NCI-H345 treated with DMSO at 0.1 percent for 48 hours (cell line): Measurements from ENCODE around the gene KIF9.
"Not testable (repeated sequence)": the region's sequence is repeated elsewhere in the genome, so short reads cannot be mapped to it uniquely, and the experiment has no call there.

Source experiments
- DNase-seq: peaks from one replicate; lab custom pipeline; 2025; ENCODE audit not compliant: unreplicated experiment; lab: John Stamatoyannopoulos, UW

KIF9 gene

GRCh38 chr3:47193871-47194859 is 88.4 kb downstream of the KIF9 start:
- DNase-seq: no peak

DNA sequence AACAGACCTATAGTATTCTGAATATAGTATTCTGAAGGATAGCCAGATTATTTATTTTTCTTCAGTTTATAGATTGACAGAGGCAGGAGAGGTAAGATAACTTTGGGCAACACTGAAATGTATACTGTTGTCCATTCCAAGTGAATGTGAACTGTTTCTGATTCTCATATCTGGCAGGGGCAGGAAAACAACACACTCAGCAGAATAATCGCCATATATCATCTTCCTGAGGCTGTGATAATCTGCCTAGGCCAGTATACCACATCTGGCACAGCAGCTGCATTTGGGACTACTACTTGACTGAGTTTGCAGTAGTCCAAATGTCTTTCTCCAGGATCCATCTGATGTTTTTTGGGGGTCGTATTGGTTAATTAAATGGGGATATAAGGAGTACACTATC is 96.3 kb downstream of the KIF9 start:
- no peak for DNase-seq

DNA sequence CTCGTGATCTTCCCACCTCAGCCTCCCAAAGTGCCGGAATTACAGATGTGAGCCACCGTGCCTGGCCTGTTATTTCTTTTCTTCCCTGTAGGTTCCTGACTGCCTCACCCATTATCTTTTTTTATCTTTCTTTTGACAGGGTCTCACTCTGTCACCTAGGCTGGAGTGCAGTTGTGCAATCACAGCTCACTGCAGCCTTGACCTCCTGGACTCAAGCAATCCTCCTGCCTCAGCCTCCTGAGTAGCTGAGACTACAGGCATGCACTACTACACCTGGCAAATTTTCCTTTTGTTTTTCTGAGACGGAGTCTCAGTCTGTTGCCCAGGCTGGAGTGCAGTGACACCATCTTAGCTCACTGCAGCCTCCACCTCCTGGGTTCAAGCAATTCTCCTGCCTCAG is 100.9 kb downstream of the KIF9 start:
- not testable (repeated sequence) for DNase-seq

DNA sequence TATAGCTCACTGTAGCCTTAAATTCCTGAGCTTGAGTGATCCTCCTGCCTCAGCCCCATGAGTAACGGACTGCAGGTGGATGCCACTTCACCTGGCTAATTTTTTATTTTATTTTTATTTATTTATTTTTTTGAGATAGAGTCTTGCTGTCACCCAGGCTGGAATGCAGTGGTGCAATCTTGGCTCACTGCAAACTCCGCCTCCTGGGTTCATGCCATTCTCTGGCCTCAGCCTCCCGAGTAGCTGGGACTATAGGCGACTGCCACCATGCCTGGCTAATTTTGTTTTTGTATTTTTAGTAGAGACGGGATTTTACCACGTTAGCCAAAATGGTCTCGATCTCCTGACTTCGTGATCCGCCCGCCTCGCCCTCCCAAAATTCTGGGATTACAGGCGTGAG is 102.6 kb downstream of the KIF9 start:
- DNase-seq: not testable (repeated sequence)
